Stimulated activated CD4-positive, alpha-beta T cell treated with anti-CD3 and anti-CD28 coated beads, Interleukin-12 subunit alpha, Interleukin-12 subunit beta, amount 100 ng/mL, for 24 hours (primary cell): ENCODE data around the gene REPS1.
"Not testable (repeated sequence)": the region's sequence is repeated elsewhere in the genome, so short reads cannot be mapped to it uniquely, and the experiment has no call there.

ENCODE experiments used
- DNase-seq, 2 experiments: peaks; one replicate each; pipeline ENCODE4 v3.0.0-alpha.2; 2020; ENCODE audit warnings: low read depth in 2 of 2

Gene REPS1, protein sequence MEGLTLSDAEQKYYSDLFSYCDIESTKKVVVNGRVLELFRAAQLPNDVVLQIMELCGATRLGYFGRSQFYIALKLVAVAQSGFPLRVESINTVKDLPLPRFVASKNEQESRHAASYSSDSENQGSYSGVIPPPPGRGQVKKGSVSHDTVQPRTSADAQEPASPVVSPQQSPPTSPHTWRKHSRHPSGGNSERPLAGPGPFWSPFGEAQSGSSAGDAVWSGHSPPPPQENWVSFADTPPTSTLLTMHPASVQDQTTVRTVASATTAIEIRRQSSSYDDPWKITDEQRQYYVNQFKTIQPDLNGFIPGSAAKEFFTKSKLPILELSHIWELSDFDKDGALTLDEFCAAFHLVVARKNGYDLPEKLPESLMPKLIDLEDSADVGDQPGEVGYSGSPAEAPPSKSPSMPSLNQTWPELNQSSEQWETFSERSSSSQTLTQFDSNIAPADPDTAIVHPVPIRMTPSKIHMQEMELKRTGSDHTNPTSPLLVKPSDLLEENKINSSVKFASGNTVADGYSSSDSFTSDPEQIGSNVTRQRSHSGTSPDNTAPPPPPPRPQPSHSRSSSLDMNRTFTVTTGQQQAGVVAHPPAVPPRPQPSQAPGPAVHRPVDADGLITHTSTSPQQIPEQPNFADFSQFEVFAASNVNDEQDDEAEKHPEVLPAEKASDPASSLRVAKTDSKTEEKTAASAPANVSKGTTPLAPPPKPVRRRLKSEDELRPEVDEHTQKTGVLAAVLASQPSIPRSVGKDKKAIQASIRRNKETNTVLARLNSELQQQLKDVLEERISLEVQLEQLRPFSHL

DNA sequence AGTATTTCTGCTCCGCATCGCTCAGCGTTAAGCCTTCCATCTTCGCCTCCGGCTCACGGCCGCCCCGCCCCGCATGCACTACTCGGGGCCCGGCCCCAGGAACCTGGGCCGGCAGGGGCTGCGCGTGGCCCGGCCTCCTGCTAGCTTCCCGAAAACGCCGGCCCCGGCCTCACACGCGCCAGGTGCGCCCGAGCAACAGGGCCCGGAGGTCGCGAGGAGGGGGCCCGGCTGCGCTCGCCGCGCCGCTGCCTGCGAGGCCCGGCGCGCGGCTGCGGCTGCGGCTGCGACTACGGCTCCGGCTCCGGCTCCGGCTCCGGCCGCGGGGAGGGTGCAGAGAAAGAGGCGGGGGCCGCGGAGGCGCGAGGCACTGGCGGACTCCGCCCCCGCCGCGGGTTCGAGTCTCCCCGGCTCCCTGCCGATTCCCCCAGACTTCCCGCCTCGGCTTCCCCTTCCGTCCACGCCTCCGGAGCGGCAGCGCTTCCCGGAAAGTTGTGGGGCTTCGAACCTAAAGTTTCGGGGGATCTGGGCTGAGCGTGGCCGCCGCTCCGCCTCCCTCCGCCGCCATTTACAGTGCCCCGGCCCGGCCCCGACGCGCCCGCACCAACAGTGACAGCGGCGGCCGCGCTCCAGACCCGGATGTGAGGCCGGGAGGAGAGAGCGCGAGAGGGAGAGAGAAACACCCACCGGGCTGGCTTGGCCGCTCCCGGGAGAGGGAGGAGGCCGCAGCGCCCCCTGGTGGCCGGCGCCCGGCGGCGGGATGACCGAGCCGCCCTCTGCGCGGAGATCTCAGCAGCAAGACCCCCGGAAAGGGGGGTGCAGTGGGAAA is at the start of gene REPS1:
REPS1 (minus strand) TSS at position 611 of the 826 bp plus-strand sequence; CDS start at position 40, 571 bp downstream.
- peak; percentile 80 to 86 for DNase-seq

DNA sequence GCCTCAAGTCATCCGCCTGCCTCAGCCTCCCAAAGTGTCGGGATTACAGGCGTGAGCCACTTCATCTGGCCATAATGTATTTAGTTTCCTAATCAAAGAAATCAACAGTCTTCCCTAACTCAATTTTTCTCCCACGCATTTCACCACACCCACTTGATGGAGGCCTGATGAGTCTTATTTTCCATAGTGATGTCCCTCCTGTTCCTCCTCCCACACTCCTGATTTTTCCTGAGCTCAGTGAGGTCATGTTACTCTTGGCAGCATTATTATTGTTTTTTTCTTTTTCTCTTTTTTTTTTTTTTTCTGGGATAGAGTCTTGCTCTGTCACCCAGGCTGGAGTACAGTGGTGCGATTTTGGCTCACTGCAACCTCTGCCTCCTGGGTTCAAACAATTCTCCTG is 49.4 kb upstream of the REPS1 start:
- no peak for DNase-seq

DNA sequence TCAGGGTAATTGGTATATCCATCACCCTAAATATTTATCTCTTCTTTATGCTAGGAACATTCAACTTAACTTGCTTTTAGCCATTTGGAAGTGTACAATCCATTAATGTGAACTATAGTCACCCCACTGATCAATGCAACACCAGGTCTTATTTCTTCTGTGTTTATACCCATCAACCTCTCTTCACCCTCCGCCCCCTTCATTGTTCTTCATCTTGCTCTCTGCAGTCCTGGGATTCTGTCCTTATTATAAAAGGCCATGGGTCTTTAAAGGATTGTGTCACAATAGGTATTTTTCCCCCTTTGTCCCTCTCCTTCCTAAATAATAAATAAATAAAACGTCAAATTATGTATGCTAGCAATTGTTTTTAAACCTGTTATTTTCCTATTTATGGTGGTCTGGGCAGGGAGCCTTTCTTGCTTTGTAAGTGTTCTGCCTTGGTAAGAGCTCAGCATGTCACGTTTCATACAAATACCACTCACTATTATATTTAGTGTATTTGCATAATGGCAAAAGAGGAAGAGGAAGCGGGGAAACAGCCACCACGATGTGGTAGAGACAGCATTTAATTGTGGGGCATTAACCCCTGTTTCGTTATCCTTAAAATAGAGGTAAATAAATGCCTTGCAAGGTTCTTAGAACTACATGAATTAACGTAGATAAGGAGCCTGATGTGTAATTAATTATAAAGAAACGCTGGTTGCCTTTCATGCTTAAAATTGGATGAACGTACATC is 42.3 kb upstream of the REPS1 start:
- DNase-seq: no peak

DNA sequence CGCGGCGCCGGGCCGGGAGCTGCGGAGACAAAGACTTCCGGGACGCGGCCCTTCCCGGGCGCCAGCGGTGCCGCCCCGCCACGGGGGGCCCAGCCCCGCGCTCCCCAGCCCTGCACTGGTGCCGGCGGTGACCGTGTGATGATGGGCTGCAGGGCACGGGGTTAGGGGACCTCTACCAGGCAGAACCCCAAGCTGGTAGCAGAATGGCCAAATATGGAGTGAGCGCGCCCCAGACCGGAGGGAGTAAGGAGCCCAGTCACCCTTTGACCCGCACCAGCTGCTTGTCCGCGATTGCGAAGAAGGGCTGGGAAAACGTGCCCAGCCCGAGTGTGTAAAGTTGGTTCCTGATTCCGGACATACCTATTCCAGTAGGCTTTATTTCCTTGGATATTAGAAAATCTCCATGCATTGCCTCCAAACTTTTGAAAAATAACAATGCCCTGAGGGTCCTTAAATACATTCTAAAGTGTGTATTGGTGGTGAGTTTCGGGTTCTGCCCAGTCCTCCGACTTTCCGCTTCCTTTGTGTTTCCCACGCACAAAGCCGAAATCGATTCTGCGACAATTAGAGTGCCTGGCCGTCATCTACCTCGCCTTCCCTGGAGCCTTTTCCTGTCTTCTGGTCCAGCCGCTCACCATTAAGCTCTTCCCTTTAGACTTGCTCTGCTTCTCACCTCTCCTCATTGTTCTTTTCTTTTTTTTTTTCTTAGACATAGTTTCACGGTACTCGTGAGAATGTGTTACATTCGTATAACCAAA is 41.6 kb upstream of the REPS1 start:
- DNase-seq: peak in 1 of 2 experiments; percentile 22

DNA sequence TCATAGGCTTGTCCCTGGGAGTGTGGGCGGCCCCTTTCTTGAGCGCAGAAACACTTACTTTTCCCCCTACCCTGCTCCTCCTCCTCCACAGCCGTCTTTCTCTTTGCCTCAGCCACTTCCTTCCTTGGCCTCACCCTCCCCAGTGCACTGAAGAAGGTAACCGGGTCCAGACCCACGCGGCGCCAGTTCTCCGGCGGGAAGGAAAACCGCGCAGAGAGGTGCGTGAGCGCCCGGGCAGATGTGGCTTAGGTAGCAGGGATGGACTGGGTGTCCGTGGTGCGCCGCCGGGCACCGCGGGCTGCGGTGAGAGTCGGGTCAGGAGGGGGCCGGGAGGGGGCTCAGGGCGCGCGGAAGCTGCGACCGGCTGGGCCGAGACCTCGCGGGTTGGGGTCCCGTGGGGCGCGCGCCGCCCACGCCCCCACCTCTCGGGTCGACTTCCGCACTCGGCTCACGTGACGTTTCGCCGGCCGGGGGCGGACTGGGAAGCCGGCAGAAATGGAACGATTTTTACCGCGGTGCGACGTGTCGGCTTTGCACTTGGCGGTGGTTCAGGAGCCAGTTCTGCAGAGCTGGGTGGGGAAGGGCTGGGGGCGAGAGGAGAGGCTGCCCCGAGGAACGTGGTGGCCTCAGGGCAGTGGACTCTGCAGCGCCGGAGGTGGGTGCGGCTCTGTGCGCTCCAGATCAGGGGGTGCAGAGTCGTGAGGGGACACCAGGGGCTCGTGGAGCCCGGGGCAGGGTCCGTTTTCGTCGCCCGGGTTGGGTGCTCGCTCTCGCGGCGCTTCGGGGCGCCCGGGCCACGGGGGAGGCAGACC is 40.8 kb upstream of the REPS1 start, which contains the start of gene ABRACL:
ABRACL (plus strand) TSS at position 88 of the 812 bp plus-strand sequence. CDS start 5,416 bp downstream, outside the sequence.
- peak; percentile 67 to 84 for DNase-seq

DNA sequence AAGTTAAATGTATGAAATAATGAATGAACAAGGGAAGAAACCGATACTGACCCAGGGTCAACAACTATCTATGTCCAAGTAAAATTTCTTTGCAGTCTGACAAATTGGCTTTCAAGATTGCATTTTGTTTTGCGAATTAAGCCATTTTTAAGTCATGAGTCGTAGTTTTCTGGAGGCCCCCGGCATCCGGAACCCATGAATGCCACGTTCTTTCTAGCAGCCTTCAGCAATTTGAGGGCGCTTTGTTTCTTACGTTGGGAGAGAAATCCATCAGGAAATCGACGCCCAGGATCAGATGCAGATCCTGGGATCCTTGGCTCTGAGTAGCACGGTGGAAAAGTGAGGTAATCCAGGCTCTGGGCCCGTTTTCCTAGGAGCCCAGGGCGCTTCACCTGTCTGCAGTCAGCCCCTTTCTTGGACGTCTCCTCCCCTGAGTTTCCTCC is 40.2 kb upstream of the REPS1 start:
- no peak for DNase-seq

DNA sequence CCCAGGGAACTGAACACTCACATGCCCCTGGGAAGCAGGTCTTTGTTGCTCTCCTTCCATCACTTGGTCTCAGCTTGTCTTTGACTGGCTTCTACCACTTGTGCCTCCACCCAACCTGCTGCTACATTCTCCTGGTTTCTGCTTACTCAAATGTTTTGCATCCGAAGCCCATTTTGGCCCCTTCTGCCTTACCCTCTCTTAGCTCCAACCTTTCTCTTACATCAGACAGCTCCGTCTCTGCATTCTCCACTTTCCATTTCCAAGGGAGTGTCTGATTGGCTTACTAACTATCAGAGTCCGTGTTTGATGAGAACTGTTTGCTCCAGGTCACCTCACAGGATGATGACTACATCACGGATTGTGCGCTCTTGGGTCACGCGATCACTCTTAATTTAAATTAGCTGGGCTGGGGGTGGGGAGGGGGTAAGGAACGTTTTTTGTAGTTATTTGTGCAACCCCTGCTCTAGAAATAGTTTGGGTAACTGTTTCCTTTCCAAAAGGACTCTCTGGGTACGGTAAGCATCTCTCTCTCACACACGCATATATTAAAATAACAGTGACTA is 39.6 kb upstream of the REPS1 start:
- peak; percentile 28 to 35 for DNase-seq

DNA sequence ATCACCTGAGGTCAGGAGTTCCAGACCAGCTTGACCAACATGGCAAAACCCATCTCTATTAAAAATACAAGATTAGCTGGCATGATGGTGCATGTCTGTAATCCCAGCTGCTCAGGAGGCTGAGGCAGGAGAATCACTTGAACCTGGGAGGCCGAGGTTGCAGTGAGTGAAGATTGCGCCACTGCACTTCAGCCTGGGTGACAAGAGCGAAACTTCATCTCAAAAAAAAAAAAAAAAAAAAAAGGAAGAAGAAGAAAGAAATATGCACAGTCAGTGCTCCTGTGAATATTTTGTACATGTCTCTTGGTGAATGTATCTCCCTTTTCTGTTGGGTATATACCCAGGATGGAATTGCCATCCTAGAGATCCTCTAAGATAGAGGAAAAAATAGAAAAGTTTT is 37.4 kb upstream of the REPS1 start:
- DNase-seq: not testable (repeated sequence)

DNA sequence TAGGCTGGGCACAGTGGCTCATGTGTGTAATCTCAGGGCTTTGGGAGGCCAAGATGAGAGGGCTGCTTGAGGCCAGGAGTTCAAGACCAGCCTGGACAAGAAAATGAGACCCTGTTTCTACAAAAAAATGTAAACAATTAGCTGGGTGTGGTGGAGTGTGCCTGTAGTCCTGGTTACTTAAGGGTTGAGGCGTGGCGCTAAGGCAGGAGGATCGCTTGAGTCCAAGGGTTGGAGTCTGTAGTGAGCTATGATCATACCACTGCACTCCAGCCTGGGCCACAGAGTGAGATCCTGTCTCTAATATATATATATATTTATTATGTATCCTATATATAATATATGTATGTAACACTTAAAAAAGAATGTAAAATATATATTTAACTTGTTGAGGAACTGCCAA is 32.6 kb upstream of the REPS1 start:
- no peak for DNase-seq

DNA sequence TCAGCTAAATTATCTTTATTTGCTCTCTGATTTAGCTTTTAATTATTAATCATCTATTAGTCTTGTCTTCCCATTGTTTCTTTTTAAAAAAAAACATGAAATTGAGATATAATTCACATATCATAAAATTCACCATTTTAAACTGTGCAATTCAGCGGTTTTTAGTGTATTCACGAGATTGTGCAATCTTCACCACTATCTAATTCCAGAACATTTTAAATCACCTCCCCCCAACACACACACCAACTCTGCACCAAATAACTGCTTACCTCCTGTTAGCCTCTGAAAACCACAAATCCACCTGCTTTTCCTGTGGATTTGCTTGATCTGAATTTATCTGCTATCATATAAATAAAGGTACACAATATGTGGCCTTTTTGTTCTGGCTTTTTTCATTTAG is 31.7 kb upstream of the REPS1 start:
- no peak for DNase-seq

DNA sequence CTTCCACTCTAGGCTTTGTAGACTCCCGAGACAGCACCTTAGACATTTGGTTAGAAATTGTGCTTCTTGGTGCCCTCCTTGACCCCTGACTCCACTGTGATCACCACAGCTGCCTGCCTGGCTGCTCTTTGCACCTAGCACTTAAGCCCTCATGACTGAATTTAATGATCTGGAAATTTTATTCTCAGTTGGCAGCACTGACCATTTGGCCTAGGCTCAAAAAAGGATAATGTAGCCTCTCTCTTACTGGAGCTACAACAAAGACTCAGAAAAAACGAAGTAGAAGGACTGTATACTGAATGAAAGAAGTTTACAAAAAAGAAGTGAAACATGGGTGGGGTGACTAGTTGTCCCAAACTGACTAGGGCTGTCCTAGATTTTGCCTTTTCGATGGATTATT is 29.2 kb upstream of the REPS1 start:
- DNase-seq: no peak

DNA sequence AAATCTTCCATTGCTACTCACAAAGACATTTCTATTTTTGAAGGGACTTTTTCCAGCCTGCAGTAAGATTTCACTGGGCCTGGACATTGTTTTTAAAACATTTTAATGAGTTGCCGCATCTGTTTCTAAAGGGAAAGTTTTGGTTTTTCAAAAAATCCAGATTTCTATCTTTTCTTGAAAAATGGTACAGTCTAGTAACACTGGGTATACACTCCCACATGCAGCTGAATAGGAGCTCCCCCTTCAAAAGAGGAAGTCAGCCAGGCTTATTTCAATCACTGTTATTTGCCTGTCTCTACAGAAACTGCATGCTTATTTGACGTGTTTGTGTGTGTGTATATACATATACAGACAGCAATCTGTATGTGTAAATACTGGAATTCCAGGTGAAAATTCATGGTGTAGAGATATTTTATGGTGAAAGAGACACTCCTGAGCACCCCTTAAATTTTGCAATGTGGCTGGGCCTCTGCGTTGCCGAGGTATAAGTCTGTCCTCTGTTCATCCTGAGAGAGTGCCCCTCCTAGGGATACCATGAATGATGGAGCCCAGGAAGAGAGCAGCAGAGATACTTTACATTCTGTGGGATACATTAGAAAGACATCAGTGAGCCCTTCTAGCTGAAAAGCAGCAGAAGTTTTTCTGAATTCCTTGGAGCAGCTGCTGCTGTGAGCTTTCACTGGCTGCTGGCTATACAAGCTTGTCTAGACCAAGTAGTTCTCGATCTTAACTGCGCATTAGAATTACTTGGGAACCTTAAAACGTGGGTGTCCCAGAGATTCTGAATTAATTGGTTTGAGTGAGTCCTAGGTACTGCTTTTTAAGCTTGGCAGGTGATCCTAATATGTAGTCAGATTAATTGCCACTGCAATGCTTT is 28.5 kb upstream of the REPS1 start:
- DNase-seq: no peak

DNA sequence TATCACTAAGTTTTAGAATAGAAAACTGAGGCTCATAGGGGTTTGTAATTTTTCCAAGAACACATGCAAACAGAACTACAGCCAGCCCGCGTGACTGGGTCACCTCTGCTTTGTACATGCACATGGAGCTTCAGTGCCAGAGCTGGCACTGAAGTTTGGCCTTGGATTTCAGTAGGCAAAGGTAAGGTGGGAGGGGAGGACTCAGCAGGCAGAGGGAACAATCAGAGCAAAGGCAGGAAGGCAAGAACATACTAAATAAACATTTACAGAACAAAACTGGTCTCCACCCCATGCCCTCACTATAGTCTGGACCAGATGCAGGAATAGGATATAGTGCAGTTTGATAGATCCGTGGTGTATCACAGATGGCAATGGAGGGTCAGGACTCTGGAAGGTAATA is 26.9 kb upstream of the REPS1 start:
- DNase-seq: no peak

DNA sequence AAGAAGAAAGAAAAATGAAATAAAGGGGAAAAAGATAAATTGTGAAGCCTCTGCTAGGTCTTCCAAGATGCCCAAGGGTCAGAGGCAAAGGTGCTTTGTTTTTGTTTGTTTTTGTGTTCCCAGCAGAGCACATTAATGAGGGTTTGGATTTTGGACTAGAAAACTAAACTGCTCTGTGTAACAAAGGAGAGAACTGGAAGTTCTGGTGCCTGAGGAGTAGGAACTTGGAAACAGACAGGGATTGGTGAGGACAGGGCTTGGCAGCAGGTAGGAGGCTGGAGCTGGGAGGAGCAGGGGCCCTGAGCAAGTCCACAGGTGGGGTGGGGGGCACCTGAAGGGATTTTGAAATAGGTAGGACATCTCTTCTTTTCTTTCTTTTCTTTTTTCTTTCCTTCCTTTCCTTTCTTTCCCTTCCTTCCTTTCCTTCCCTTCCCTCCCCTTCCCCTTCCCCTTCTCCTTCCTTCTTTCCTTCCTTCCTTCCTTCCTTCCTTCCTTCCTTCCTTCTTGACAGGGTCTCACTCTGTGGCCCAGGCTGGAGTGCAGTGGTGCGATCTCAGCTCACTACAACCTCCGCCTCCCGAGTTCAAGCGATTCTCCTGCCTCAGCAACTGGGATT is 25.2 kb upstream of the REPS1 start:
- DNase-seq: no peak

DNA sequence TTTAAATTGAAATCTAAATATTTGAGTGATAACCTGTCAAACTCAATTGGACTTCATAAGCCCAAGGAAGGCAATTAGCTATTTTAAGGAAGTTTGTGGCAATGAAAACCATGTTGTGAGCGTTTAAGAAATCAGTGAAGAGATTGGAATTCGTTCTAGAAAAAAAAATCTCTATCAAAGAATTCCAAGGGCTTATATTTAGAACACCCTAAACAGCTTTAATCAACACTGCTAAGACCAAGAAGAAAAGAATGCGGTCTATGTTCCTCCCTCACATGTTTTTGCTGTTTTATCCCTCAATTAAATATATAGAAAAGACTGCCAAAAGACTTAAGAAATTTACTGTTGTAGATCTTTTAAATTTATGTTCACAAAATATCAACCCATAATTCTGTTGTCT is 23.9 kb upstream of the REPS1 start:
- no peak for DNase-seq

DNA sequence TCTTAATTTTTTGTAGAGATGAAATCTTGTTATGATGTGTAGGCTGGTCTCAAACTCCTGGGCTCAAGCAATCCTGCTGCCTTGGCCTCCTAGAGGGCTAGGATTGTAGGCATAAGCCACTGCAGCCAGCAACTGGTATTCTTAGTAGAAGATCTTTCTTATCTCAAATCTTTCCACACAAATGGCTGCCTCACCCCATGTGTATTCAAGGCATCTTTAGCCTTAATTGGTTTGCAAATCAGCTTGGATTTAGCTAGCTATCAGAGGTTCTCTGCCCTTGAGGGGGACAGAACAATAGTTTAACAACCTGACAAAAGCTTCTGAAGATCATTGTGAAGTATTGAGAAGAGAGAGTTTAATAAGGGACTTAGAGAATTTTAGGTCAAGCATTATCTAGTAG is 22.6 kb upstream of the REPS1 start:
- no peak for DNase-seq

DNA sequence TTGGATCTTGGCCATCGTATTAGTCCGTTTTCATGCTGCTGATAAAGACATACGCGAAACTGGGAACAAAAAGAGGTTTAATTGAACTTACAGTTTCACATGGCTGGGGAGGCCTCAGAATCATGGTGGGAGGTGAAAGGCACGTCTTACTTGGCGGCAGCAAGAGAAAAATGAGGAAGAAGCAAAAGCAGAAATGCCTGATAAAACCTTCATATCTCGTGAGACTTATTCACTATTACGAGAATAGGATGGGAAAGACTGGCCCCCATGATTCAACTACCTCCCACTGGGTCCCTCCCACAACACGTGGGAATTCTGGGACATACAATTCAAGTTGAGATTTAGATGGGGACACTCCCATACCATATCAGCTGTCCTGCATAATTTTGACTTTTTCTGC is 20.1 kb upstream of the REPS1 start:
- no peak for DNase-seq

DNA sequence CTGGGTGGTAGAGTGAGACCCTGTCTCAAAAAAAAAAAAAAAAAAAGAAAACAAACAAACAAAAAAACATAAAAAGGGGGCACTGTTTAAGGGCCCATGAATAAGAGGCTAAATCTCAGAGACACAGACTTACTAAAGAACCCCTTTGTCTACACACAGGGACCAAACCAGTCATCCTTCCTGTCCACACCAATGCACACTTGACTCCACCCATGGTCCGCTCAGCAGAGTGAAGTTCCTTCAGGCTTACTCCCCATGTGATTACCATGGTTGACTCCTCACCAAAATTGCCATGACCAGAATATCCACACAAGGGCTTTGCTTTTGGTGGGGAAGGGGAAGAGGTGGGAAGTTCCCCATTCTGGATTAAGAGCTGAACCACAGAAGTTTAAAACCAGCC is 19.4 kb upstream of the REPS1 start:
- no peak for DNase-seq
